Activated CD8-positive, alpha-beta memory T cell treated with anti-CD3 and anti-CD28 coated beads for 1 hour (primary cell): Measurements from ENCODE around the gene TBC1D23.
"Not testable (repeated sequence)": the region's sequence is repeated elsewhere in the genome, so short reads cannot be mapped to it uniquely, and the experiment has no call there.

ENCODE experiments used
- DNase-seq, 2 donors: peaks; one replicate each; pipeline ENCODE4 v3.0.0-alpha.2; 2020; ENCODE audit warnings: low read depth in 1 of 2; ENCODE audit errors: extremely low read depth in 1 of 2

TBC1D23 gene

DNA sequence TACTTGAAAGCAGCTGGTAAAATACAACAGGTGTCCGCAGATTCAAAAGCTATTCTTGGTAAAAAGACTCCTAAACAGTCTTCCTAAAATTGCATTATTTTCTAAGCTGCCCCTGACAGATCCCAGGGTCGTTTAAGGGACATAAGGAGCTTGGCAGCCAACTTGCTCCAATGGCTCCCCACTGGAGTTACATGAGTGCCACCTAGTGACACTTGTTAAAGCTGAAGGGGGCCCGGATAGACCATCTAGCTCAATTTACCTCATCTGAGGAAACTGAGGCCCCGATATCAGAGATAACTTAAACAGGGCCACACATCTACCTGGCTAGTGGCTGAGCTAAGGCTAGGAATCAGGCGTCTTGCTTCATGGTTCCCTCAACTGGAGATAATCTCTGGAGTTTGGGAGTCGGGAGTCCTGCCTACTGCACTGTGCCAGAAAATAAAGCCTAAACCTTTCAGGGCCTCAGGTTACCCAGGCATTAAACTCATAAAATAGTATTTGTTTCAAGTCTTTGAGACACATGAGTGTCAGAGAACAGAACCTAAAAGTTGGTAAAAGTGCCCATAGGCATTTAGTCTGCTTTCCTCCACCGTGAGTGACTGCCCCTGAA is 6.5 kb upstream of the TBC1D23 start:
- DNase-seq, result no peak

DNA sequence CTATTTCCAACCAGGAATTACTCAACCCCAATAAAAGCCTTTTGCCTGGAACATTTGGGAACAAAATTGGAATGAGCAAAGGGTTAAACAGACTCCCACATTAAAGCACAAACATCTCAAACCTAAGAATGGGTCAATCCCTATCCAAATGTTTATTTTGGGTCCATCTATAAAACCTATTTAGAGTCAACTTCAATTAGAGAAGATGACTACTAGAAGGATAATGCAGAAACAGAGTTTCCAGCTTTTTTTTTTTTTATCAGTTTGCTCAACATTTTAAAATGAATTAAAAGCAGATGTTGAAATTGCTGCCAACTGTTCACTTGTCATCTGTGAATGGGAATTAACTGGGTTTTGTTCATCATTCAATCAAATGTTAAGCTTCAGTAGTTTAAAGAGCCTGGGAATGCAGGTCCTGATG is 4.1 kb upstream of the TBC1D23 start:
- DNase-seq, result no peak

DNA sequence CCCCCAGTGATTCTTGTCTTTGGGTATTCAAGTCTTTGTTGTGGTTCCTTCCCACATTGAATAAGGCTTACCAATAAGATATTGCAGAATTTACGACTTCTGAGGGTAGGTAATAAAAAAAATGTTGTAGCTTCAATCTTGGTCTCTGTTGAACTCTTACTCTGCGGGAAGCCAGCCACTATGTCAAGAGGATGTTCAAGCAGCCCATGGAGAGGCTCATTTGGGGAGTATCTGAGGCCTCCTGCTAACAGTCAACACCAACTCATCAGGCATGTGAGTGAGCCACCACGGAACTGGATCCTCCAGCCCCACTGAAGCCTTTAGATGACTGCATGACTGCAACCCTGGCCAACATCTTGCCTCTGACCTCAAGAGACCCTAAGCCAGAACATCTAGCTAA is 3.2 kb upstream of the TBC1D23 start:
- no peak for DNase-seq

DNA sequence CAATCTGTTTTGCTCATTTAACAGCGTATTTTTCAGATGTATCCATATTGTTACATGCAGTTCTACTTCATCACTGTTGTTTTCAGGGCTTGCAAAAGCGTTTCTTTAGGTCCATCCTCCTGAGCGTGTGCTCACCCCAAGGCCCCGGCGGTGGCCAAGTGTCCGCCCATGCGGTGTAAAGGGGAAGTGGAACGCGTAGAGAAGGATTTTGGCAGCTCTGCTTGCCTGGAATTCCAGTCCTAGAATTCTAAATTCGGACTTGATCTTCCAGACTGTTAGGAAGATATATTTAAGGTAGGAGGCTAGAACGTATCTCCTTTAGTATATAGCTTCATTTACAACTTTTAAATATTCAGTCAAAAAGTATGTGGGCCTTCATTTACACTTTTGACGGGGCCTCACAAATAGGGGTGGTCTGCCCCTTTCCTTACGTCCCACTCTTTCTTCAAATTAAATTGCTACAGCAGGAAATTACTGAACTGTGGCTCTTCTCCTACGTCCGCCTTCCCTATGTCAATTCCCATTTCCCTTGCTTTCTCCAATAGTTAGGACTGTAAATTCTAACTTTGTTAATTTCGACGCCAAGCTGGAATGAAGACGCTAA is 609 bp upstream of the TBC1D23 start:
- no peak for DNase-seq

DNA sequence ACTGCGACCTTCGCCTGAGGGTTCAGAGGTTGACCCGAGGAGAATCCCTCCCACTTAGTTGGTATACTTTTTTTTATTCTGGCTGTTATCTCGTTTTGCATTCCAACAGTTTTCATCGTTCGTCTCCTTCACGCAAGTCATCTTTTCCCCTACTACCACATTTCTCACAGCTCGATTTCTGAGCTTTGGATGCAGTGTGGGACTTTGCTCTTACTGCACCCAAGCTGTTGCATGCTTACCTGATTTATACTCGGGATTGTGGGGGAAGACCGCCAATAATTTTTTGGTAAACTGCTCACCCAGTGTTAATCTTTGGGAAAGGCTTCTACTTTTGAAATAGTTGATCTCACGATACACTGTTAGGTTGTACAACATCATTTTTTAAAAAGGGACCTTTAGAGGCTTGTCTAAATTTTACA is 702 bp downstream of the TBC1D23 start:
- no peak for DNase-seq

DNA sequence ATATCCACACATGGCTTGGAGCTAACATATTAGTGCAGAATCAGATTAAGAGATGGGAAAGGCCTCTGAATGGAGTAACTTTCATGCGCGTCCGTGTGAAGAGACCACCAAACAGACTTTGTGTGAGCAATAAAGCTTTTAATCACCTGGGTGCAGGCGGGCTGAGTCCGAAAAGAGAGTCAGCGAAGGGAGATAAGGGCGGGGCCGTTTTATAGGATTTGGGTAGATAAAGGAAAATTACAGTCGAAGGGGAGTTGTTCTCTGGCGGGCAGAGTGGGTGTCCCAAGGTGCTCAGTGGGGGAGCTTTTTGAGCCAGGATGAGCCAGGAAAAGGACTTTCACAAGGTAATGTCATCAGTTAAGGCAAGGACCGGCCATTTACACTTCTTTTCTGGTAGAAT is 2.1 kb downstream of the TBC1D23 start:
- DNase-seq, result not testable (repeated sequence)

DNA sequence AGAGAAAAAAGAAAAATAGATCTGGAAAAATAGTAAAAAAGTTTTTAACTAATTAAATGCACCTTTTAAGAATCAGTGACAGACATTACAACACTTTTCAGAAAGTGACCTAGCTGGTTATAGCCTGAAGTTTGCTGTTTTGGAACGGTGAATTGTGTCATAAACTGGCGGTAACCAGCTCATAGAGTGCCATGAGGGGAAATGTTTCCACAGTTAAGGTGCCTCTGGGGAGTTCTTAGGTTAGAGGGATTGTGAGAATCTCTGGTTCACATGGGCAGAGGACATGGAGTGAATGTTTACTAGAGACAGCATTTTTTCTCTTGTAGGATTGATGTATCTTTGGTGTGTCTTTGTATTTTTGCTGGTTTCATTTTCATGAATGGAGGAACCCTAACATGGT is 2.8 kb downstream of the TBC1D23 start:
- DNase-seq, result no peak

DNA sequence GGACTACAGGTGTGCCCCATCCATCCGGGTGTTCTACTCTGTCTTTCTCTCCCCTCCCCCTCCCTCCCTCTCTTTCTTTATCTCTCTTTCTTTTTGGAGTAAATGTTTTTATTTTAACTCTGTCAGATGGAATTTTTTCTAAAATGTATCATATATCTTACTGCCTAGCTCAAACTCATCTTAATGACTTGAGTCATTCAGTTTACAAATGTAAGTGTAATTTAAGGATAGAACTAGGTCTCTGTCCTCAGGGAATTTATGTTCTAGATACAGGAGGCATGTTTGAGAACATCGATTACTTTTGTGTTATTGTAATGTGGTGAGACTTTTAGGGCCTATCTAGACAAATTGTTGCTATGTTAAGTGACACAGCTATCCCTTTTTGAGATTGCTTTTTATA is 3.5 kb downstream of the TBC1D23 start:
- DNase-seq, result no peak

DNA sequence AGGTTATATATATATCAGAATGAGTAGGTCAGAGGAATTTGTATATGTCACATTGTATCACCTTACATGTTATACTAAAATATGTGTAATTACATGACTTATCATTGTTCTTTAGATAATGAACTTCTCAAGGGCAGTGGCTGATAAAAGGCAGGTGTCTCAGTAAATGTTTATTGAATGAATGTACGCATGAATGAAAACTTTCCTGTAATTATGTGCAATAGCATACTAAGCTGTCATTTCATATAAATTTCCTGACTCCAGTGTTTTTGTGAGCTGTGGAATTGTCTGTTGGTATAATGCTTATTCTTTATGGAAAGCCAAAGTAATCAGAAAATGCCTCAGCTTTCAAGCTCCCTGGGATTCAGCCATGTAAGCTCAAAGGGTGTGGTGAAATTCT is 4.2 kb downstream of the TBC1D23 start:
- DNase-seq, result no peak

DNA sequence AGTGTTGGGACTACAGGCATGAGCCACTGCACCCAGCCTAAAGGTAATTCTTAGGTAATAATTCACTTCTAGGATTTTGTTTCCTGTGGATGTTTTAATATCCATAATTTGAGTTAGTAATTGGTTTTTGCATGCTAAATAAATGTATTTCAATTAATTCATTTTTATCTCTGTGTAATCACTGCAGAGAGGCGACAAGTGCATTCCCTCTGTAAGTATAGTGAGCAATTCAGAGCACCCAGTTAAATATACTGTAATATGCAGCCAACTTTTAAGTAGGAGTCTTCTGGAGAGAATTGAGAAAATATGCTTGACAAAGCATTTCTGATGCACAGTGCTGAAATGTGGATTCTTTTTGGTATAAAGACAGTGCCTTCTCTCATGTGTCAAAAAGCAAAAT is 5.7 kb downstream of the TBC1D23 start:
- DNase-seq, result no peak

DNA sequence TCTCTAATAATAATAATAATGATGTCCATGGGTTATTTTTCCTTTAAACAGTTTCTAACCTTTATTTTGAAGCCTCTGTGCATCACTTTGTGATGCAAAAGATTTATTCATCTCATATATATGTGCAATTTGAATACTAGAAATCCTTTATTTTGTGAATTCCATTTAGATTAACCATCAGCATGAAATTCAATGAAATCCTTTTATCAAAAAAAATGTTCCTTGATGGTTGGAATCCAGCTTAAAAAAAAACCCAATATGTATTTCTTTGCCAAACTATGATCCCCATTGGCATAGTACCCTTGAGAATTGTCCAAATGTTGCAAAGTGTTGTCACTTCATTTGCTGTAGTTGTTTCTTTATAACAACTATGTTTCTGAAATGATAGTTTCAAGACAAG is 7.4 kb downstream of the TBC1D23 start:
- DNase-seq, result no peak

DNA sequence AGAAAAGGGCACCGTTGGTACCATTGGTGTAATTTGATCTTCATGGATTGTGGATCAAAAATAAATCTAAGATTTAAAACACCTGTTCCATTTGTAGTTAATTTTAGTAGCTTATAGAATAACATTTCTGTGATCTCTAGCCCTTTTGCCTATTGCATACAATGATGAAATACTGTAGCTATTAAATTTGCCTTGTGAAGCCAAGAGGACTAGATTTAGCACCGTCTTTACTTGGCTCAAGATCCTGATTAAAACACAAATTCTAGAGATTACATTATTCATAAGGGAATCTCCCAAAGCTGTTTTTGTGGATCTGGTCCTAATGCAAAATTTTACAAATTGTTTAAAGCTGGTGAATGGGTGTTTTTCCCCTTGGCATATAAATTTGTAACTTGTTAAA is 8.2 kb downstream of the TBC1D23 start:
- DNase-seq, result no peak

DNA sequence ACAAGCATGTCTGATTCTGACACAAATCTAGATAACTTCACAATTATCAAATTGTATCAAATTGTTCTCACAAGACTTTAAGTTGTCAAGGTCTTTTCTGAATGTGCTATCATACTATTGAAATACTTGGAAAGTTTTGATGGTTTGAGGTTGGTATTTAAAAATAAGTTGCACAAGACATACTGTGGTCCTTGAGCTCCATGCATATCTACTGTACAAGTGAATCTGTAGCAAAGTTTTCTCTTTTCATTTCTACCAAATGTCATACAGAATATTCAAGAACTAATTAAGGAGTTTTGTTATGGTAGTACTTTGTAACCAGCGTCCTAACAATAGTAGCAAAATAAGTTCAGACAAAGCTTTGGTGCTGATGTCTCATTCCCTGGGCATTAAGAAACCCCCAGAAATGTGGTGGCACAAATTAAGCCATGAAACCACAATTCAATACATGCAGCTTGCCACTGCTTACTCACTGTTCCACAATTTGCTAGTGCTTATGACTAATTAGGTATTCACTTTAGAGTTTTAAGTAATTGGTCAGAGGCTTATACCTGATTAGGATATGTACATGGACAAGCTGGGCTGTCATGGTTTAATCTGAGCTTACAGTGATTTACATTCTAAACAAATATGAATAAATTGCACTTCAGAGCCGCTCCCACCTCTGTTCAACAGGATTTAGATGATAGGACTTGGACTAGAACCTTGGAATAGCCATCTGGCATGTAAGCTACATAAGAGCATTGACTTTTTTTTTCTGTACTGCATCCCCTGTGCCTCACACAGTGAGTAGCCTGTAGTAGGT is 8.8 kb downstream of the TBC1D23 start:
- no peak for DNase-seq

DNA sequence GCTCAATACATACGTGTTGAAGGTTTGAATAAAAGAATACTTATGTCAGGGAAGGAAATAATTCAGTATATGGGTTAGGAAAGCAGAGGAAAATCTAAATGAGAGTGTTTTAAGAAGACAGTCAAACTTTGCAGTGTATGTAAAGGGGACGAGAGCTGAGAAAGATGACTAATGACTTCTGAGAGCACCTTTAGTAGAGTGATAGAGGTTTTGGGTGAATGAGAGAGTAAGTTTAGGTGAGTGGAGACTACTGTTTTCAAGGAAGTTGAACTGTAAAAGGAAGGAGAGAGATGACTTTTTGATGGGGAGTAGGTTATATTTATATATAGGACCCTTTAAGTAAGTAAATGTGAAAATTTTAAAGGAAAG is 9.4 kb downstream of the TBC1D23 start:
- DNase-seq, result no peak

DNA sequence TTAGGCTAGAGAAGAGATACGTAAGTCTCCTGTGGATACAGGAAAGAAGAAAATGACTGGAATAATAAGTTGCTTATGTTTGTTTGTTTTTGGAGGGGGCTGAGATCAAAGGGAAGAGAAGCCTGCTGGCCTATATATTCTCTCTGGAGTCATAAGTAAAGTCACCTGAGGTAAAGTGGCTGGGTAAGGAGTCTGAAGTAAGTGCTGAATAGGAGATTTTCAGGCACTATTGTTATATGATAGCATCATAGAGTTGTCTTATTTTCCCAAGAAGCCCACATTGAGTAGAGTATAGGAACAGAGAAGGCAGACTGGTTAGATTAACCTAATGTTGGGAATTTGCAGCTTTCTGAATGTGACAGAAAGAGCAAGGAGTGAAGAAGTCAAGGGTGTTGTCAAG is 10.7 kb downstream of the TBC1D23 start:
- no peak for DNase-seq

DNA sequence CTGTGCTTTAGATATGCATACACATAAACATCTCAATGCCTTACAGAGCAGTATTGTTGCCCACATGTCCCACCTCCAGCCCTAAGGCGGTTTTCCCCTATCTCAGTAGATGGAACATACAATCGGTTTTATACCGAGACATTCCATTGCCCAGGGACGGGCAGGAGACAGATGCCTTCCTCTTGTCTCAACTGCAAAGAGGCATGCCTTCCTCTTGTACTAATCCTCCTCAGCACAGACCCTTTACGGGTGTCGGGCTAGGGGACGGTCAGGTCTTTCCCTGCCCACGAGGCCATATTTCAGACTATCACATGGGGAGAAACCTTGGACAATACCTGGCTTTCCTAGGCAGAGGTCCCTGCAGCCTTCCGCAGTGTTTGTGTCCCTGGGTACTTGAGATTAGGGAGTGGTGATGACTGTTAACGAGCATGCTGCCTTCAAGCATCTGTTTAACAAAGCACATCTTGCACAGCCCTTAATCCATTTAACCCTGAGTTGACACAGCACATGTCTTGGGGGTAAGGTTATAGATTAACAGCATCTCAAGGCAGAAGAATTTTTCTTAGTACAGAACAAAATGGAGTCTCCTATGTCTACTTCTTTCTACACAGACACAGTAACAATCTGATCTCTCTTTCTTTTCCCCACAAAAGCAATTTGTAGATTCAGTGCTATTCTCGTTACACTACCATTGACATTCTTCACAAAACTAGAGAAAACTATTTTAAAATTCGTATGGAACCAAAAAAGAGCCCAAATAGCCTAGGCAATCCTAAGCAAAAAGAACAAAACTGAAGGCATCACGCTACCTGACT is 12.2 kb downstream of the TBC1D23 start:
- not testable (repeated sequence) for DNase-seq

DNA sequence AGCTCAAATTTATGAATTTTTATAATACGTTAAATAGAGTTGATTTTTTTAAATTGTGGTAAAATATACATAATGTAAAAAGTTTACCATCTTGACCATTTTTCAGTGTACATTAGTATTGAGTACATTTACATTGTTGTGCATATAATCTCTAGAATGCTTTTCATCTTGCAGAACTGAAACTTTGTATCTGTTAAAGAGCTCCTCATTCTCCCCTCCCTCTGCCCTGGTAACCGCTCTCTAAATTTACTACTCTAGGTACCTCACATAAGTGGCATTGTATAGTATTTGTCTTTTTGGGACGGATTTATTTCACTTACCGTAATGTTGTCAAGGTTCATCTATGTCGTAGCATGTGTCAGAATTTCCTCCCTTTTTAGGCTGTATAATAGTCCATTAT is 13.6 kb downstream of the TBC1D23 start:
- no peak for DNase-seq

DNA sequence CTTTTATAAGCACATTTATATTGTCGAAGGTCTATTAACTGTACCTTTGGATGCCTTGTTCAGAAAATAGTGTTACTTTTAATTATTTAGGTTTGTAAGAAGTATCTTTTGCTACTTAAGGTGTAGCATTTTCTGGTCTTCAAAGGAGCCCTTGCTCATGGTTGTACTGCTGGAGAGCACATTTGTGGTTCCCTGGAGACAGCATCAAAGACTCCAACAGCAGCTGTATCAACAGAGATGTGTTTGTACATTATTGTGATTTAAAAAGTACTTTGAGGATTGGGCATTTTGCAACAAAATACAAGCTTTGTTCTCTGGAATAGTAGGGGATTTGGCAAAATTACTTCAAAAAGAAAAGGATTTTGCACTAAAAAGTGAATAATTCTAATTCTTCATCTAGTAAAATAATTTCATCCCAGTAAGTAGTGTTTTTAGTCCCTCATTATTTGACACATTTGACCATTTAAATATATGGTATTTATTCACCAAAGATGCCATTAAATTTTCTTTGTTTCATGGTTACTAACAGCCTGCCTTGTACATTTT is 16.5 kb downstream of the TBC1D23 start:
- no peak for DNase-seq

DNA sequence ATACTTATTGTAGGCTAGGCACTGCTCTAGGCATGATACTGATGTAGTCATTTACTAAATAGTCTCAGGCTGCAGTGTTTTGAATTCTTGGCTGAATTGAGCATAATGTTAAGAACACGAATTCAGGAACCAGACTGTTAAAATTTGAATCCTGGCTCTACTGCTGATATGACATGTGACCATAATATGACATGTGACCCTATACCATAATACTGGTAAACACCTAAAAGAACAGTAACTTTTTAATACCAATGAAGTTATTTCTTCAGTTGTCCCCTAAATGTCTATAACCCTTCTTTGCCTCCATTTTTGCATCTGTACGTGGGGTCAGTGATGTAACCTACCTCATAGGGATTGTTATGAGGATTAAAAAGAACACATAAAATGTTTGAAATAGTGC is 18.1 kb downstream of the TBC1D23 start:
- DNase-seq, result no peak

DNA sequence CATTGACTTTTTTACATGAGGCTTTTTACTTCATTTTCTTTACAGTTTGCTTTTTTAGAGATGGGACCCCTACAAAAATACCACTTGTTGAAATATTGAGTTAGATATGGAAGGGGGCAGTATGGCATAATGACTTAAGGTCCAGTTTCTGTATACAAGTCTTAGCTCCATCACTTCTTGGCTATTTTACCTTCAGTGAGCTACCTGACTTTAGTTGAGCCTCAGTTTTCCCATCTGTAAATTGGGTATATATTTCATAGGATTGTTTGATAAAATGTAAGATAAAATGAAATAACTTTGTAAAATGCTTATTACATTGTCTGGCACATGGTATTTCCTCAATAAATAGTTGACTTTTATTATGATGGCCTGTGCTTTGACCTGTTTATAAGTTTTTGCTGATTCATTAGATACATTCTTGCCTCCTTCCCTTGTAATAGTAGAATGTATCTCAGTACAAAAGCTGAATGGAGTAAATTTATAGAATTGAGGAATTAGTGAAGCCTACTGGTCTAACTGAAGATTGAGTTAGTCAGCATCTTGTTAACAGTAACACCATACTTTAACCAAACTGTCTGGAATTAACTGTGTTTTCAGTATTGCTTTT is 27.6 kb downstream of the TBC1D23 start:
- DNase-seq, result no peak

DNA sequence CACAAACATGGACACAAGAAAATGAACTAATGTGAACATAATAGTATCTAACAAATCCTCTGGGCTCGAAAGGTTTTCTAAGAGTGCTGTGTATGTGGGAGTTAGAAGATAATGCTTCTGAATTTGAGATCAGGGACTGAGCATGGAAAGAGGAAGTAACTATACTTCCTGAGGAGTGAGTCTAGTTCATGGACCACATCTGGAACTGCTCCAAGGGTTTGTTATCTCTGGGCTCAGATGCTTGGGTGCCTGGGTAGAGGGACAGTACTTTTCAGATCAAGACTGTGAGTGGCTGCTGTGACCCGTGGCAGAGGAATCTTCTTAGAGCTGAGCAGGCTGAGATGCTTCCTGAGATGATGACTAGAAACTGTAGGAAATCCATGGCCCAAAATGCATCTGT is 28.5 kb downstream of the TBC1D23 start:
- no peak for DNase-seq
